Osteocyte (in vitro differentiated cells): ENCODE measurements around the gene ATF6. TPM values are rescaled to one million over a fixed set of nuclear protein-coding genes. Genes with fewer than 3 reads are reported as not detected.

Source experiments
- DNase-seq: peaks from one replicate; pipeline ENCODE4 v3.0.0; 2021; ENCODE audit warnings: mixed read lengths; ENCODE audit not compliant: unreplicated experiment; ENCODE audit errors: extremely low spot score
- H3K27ac Mint-ChIP-seq: one replicate; pipeline ENCODE4 v1.8.0; 2021; ENCODE audit warnings: mild to moderate bottlenecking, mixed read lengths; ENCODE audit not compliant: unreplicated experiment
- H3K27me3 Mint-ChIP-seq: one replicate; pipeline ENCODE4 v1.8.0; 2021; ENCODE audit warnings: mixed read lengths; ENCODE audit not compliant: unreplicated experiment
- H3K36me3 Mint-ChIP-seq: one replicate; pipeline ENCODE4 v1.8.0; 2021; ENCODE audit warnings: mixed read lengths; ENCODE audit not compliant: unreplicated experiment
- H3K4me1 Mint-ChIP-seq: one replicate; pipeline ENCODE4 v1.8.0; 2021; ENCODE audit warnings: mixed read lengths; ENCODE audit not compliant: unreplicated experiment
- H3K4me3 Mint-ChIP-seq: one replicate; pipeline ENCODE4 v1.8.0; 2021; ENCODE audit warnings: mild to moderate bottlenecking, moderate library complexity, mixed read lengths; ENCODE audit not compliant: unreplicated experiment
- H3K9me3 Mint-ChIP-seq: one replicate; pipeline ENCODE4 v1.8.0; 2021; ENCODE audit warnings: mixed read lengths; ENCODE audit not compliant: unreplicated experiment
- total RNA-seq: library from RNA; stranded (reverse); gene quantifications from 2 replicates; pipeline ENCODE4 v1.2.1, GENCODE V29; 2021
- TF ChIP-seq, protein P1 (sequence below): fragments of 200-600 bp; sonication (generic); IDR thresholded peaks from 2 replicates; pipeline ENCODE4 v1.5.0; 2021; ENCODE audit warnings: antibody characterized with exemption, mild to moderate bottlenecking, moderate library complexity

Gene ATF6
- total RNA-seq, 1 donor from 2014 or later, result 29.7 TPM

DNA sequence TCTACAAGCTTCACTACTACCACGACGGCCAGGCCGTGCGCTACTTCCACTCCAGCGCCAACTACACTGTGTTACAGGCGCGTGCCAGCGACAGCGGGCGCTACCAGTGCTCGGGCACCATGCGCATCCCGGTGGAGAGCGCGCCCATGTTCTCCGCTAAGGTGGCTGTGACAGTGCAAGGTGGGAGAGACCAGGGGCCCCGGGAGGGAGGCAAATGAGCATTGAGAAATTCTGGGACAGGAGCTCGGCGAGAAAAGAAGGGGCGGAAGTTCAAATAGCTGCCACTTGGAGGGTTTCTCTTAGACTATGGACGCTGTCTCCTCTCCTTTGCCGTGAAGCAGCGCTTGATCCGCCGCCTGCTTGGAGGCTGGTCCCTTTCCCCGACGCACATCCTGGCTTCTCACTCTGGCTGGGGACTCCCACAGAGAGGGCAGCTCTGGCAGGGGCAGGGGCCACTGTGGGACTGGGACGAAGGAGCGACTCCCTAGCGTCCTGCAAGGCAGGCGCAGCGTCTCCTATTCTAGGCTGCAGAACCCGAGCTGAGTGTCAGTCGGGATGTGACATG lies 40.1 kb upstream of the ATF6 start:
- no peaks in the 10 kb centered on the region for H3K9me3 Mint-ChIP-seq
- no peak for DNase-seq

DNA sequence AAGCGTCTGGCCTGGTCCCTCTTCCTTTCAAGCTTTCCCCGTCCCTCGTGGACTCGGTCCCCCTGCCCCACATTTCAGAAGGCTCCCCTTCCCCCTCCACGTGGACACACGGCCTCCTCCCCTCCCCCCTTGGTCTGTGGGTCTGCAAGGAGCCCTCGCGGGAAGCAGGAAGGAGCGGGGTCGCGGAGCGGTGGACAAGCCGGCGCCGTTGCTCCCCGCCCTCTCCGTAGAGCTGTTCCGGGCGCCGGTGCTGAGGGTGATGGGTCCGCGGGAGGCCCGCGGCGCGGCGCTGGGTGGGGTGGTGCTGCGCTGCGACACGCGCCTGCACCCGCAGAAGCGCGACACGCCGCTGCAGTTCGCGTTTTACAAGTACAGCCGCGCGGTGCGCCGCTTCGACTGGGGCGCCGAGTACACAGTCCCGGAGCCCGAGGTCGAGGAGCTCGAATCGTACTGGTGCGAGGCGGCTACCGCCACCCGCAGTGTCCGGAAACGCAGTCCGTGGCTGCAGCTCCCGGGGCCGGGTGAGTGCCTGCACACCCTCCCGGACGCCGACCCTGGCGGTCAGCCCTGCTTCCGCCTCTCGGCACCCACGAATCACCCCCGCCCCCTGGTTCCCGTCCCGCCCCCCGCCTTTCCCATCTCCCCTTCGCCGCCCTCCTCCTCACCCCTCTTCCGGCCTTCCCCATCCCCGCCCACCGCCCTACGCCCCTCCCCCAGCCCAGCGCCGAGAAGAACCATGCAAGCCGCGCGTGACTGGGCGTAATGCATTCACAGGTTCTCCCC lies 39.5 kb upstream of the ATF6 start:
- Mint-ChIP-seq H3K4me3 (peak overlapping the region; percentile 84), H3K27ac (peak overlapping the region; percentile 58), H3K4me1 (peaks cover 9% of the 10 kb centered on the region), H3K27me3 (peaks cover 21% of the 10 kb centered on the region), H3K9me3 (no peaks in the 10 kb centered on the region), H3K36me3 (no peaks in the 10 kb centered on the region)
- peak; percentile 91 for DNase-seq
- TF ChIP-seq, protein P1, sequence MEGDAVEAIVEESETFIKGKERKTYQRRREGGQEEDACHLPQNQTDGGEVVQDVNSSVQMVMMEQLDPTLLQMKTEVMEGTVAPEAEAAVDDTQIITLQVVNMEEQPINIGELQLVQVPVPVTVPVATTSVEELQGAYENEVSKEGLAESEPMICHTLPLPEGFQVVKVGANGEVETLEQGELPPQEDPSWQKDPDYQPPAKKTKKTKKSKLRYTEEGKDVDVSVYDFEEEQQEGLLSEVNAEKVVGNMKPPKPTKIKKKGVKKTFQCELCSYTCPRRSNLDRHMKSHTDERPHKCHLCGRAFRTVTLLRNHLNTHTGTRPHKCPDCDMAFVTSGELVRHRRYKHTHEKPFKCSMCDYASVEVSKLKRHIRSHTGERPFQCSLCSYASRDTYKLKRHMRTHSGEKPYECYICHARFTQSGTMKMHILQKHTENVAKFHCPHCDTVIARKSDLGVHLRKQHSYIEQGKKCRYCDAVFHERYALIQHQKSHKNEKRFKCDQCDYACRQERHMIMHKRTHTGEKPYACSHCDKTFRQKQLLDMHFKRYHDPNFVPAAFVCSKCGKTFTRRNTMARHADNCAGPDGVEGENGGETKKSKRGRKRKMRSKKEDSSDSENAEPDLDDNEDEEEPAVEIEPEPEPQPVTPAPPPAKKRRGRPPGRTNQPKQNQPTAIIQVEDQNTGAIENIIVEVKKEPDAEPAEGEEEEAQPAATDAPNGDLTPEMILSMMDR, result no peak

More for the DNA sequence above, 40.1 kb upstream of the ATF6 start:
- TF ChIP-seq, protein P1, result peak; percentile 53
- Mint-ChIP-seq H3K4me3 (peak overlapping the region; percentile 84), H3K4me1 (peaks cover 9% of the 10 kb centered on the region), H3K27ac (peak overlapping the region; percentile 58), H3K36me3 (no peaks in the 10 kb centered on the region), H3K27me3 (peaks cover 14% of the 10 kb centered on the region)

DNA sequence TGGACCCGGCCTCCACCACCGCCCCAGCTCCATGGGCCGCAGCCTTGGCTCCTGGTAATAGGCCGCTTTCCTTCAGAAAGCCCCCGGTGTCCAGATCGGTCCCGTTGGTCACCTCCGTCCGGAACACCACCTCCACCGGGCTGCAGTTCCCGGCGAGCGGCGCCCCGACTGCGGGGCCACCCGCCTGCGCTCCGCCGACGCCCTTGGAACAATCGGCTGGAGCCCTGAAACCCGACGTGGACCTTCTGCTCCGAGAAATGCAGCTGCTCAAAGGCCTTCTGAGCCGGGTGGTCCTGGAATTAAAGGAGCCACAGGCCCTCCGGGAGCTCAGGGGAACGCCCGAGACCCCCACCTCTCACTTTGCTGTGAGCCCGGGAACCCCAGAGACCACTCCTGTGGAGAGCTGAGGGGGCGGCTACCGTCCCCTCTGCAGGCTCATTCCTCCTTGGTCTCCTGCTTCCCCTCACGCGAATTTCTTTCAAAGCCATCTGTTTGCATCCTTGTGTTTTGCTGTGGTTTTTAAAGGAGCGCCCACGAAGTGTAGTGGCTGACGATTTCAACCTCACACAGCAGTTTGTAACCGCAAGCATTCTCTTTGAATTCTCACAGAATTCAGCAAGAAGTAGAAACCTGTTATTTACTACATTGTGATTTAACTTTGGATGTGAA lies 38.7 kb upstream of the ATF6 start:
- peaks cover 9% of the 10 kb centered on the region for H3K4me1 Mint-ChIP-seq
- no peak for DNase-seq
- H3K9me3 Mint-ChIP-seq, result no peaks in the 10 kb centered on the region
- TF ChIP-seq, protein P1, result no peak
- H3K4me3 Mint-ChIP-seq, result peak overlapping the region; percentile 84
- peaks cover 24% of the 10 kb centered on the region for H3K27me3 Mint-ChIP-seq
- H3K36me3 Mint-ChIP-seq, result no peaks in the 10 kb centered on the region
- peak overlapping the region; percentile 72 for H3K27ac Mint-ChIP-seq

DNA sequence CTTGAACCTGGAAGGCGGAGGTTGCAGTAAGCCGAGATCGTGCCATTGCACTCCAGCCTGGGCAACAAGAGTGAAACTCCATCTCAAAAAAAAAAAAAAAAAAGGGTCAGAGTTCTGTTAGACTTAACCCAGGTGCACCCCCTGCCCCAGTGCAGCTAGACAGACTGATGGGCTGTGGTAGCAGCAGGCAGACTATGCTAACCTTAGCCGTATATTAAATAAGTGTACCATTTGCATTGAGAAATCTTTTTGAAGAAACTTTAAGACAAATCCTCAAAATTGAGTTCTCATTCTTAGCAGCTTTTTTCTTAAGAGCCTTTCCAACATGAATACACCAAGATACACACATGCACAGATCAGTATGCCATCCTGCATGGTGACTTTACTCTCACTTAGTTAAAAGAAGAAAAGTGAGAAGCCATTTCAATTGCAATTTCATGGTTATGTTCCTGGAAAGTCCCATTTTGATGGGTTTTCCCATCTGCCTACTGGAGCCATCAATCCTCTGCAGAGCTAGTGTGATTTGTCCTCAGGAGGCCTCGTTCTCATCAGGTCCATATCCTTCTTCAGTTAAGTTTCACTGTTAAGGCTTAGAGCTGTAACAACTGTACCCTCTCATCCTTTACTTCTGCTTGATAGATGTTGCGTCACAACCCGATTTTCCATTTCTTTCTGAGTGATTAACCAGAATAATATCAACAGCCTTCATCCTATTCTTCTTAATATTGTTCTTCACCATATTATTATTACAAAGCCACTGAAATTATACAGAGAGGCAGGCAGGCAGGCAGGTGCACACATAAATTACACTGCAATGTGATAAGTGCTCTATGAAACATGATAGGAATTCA lies 37.5 kb upstream of the ATF6 start:
- DNase-seq, result no peak
- peaks cover 9% of the 10 kb centered on the region for H3K4me1 Mint-ChIP-seq
- peaks cover 34% of the 10 kb centered on the region for H3K27me3 Mint-ChIP-seq
- TF ChIP-seq, protein P1, result no peak
- peak overlapping the region; percentile 84 for H3K4me3 Mint-ChIP-seq
- no peaks in the 10 kb centered on the region for H3K9me3 Mint-ChIP-seq
- no peak overlapping the region for H3K27ac Mint-ChIP-seq
- H3K36me3 Mint-ChIP-seq, result no peaks in the 10 kb centered on the region
